Fibroblast of skin of scalp (primary cell): ENCODE measurements around the gene EYA2.
A peak's percentile ranks its signal among the peaks of the same experiment; 100 is the strongest.

ENCODE experiments used
- DNase-seq: peaks from one replicate; pipeline ENCODE4 v3.0.0-alpha.2; 2013

The EYA2 gene

GRCh38 chr20:47208534-47209174 lies 314.0 kb downstream of the EYA2 start:
- DNase-seq, result no peak

- DNase-seq, result no peak
Observed at GRCh38 chr20:47209982-47210381, 315.3 kb downstream of the EYA2 start.

GRCh38 chr20:47210470-47210869 lies 315.8 kb downstream of the EYA2 start:
- DNase-seq, result no peak

- no peak for DNase-seq
Observed at GRCh38 chr20:47211036-47211435, 316.4 kb downstream of the EYA2 start.

GRCh38 chr20:47212606-47213207 lies 318.1 kb downstream of the EYA2 start:
- no peak for DNase-seq

GRCh38 chr20:47213966-47214365 lies 319.3 kb downstream of the EYA2 start:
- no peak for DNase-seq

GRCh38 chr20:47215653-47216397 lies 321.2 kb downstream of the EYA2 start:
- DNase-seq, result no peak

- DNase-seq, result no peak
Observed at GRCh38 chr20:47216819-47217410, 322.3 kb downstream of the EYA2 start.

- DNase-seq, result no peak
Observed at GRCh38 chr20:47217482-47218446, 323.1 kb downstream of the EYA2 start.

GRCh38 chr20:47220161-47220582 lies 325.5 kb downstream of the EYA2 start:
- peak; percentile 43 for DNase-seq

- no peak for DNase-seq
Observed at GRCh38 chr20:47221036-47221625, 326.5 kb downstream of the EYA2 start.

GRCh38 chr20:47222468-47223119 lies 328.0 kb downstream of the EYA2 start:
- no peak for DNase-seq

- no peak for DNase-seq
Observed at GRCh38 chr20:47223896-47224295, 329.3 kb downstream of the EYA2 start.

- DNase-seq, result no peak
Observed at GRCh38 chr20:47224300-47224791, 329.7 kb downstream of the EYA2 start.

GRCh38 chr20:47224857-47225256 lies 330.2 kb downstream of the EYA2 start:
- DNase-seq, result no peak

GRCh38 chr20:47225458-47225857 lies 330.8 kb downstream of the EYA2 start:
- no peak for DNase-seq

- no peak for DNase-seq
Observed at GRCh38 chr20:47227119-47227518, 332.5 kb downstream of the EYA2 start.

GRCh38 chr20:47227576-47227975 lies 332.9 kb downstream of the EYA2 start:
- DNase-seq, result no peak

GRCh38 chr20:47228654-47229053 lies 334.0 kb downstream of the EYA2 start:
- no peak for DNase-seq

GRCh38 chr20:47230811-47231256 lies 336.2 kb downstream of the EYA2 start:
- peak; percentile 76 for DNase-seq
